NCI-H2029 (cell line): Measurements from ENCODE around the gene HIPK2.

Experiments used
- DNase-seq: peaks from one replicate; lab custom pipeline; 2025; lab: John Stamatoyannopoulos, UW

Gene HIPK2

GRCh38 chr7:139714163-139714901, 63.5 kb downstream of the HIPK2 start:
- DNase-seq, result no peak

- no peak for DNase-seq
Measured at GRCh38 chr7:139713526-139714162, 64.2 kb downstream of the HIPK2 start.

GRCh38 chr7:139713061-139713460, 64.7 kb downstream of the HIPK2 start:
- DNase-seq, result no peak

- no peak for DNase-seq
Measured at GRCh38 chr7:139711991-139712743, 65.6 kb downstream of the HIPK2 start.

GRCh38 chr7:139710036-139710435, 67.8 kb downstream of the HIPK2 start:
- DNase-seq, result no peak

GRCh38 chr7:139709485-139709884, 68.3 kb downstream of the HIPK2 start:
- no peak for DNase-seq

GRCh38 chr7:139708541-139708940, 69.3 kb downstream of the HIPK2 start:
- no peak for DNase-seq

- DNase-seq, result no peak
Measured at GRCh38 chr7:139706837-139707236, 71.0 kb downstream of the HIPK2 start.

- no peak for DNase-seq
Measured at GRCh38 chr7:139704308-139704879, 73.4 kb downstream of the HIPK2 start.

GRCh38 chr7:139703487-139704307, 74.1 kb downstream of the HIPK2 start:
- no peak for DNase-seq

- DNase-seq, result no peak
Measured at GRCh38 chr7:139702811-139703486, 74.8 kb downstream of the HIPK2 start.

GRCh38 chr7:139702313-139702731, 75.5 kb downstream of the HIPK2 start:
- DNase-seq, result no peak

GRCh38 chr7:139701908-139702307, 75.9 kb downstream of the HIPK2 start:
- no peak for DNase-seq

GRCh38 chr7:139700505-139701235, 77.1 kb downstream of the HIPK2 start:
- DNase-seq, result no peak

GRCh38 chr7:139699640-139700504, 77.9 kb downstream of the HIPK2 start:
- DNase-seq, result no peak

- DNase-seq, result no peak
Measured at GRCh38 chr7:139698844-139699243, 79.0 kb downstream of the HIPK2 start.

GRCh38 chr7:139698278-139698677, 79.5 kb downstream of the HIPK2 start:
- DNase-seq, result no peak

GRCh38 chr7:139697056-139697455, 80.7 kb downstream of the HIPK2 start:
- DNase-seq, result peak; percentile 70

- no peak for DNase-seq
Measured at GRCh38 chr7:139696552-139696951, 81.2 kb downstream of the HIPK2 start.
